EL (cell line): ENCODE results near the gene SH3YL1.

ENCODE experiments used
- DNase-seq: peaks from one replicate; pipeline ENCODE4 v3.0.0-alpha.2; 2016

The SH3YL1 gene

GRCh38 chr2:175880-176820, 87.7 kb downstream of the SH3YL1 start:
- DNase-seq: peak; percentile 32

- no peak for DNase-seq
Measured at GRCh38 chr2:175161-175786, 88.6 kb downstream of the SH3YL1 start.

GRCh38 chr2:172120-172519, 91.7 kb downstream of the SH3YL1 start:
- peak; percentile 4 for DNase-seq

GRCh38 chr2:169741-170140, 94.1 kb downstream of the SH3YL1 start:
- DNase-seq: no peak
